DND-41 (cell line): Measurements from ENCODE around the gene SLC22A6.

Experiments
- ATAC-seq: fragments of 200-7000 bp; cut with Tn5 transposase; 3 replicates; pipeline ENCODE4 v1.9.1; 2021; ENCODE audit warnings: low read depth; ENCODE audit not compliant: insufficient read depth
- DNase-seq: peaks from one replicate; pipeline ENCODE4 v3.0.0-alpha.2; 2020
- H2AFZ ChIP-seq: 2 replicates; pipeline ENCODE4 v1.6.0; 2012; ENCODE audit warnings: low read depth, low read length
- H3K27ac ChIP-seq: 2 replicates; pipeline ENCODE4 v1.5.1; 2012; ENCODE audit warnings: low read length, inconsistent platforms
- H3K27me3 ChIP-seq: fragments of 200-600 bp; sonication (generic); 2 replicates; pipeline ENCODE4 v1.6.0; 2012; ENCODE audit warnings: low read length, mild to moderate bottlenecking, inconsistent platforms; ENCODE audit not compliant: insufficient read depth, poor library complexity
- H3K36me3 ChIP-seq: 2 replicates; pipeline ENCODE4 v1.5.1; 2012; ENCODE audit warnings: low read length, inconsistent platforms; ENCODE audit not compliant: insufficient read depth
- H3K4me1 ChIP-seq: 2 replicates; pipeline ENCODE4 v1.5.1; 2012; ENCODE audit warnings: mild to moderate bottlenecking, low read length; ENCODE audit not compliant: insufficient read depth
- H3K4me2 ChIP-seq: 2 replicates; pipeline ENCODE4 v1.6.0; 2012; ENCODE audit warnings: mild to moderate bottlenecking, moderate library complexity, low read length, inconsistent platforms; ENCODE audit not compliant: insufficient read depth
- H3K4me3 ChIP-seq, 2 experiments: fragments of 200-600 bp in 1 of 2; shearing (Covaris generic) in 1 of 2; 2 replicates each; pipeline ENCODE4 v1.5.1; 2012 to 2016; ENCODE audit warnings: inconsistent platforms in 2 of 2, low read length in 2 of 2, mild to moderate bottlenecking in 2 of 2, low read depth in 1 of 2, moderate library complexity in 1 of 2
- H3K79me2 ChIP-seq: 2 replicates; pipeline ENCODE4 v1.6.0; 2012; ENCODE audit warnings: low read length, inconsistent platforms; ENCODE audit not compliant: insufficient read depth
- H3K9ac ChIP-seq: 2 replicates; pipeline ENCODE4 v1.6.0; 2012; ENCODE audit warnings: low read depth, mild to moderate bottlenecking, inconsistent platforms, low read length, moderate library complexity
- H3K9me3 ChIP-seq: 2 replicates; pipeline ENCODE4 v1.5.1; 2012; ENCODE audit warnings: low read length, moderate library complexity, mild to moderate bottlenecking, inconsistent platforms; ENCODE audit not compliant: insufficient read depth, severe bottlenecking
- H4K20me1 ChIP-seq: 2 replicates; pipeline ENCODE4 v1.6.0; 2012; ENCODE audit warnings: low read length; ENCODE audit not compliant: insufficient read depth
- EZH2 ChIP-seq: IDR thresholded peaks from 3 replicates; pipeline ENCODE4 v1.6.1; 2012; ENCODE audit warnings: borderline replicate concordance, low read depth, mild to moderate bottlenecking, moderate library complexity, low read length, inconsistent platforms; ENCODE audit not compliant: severe bottlenecking
- TF ChIP-seq, protein P1 (sequence below): IDR thresholded peaks from 2 replicates; pipeline ENCODE4 v1.5.1; 2012; ENCODE audit warnings: borderline replicate concordance, low read length, moderate library complexity, mild to moderate bottlenecking; ENCODE audit not compliant: poor library complexity, severe bottlenecking; ENCODE audit errors: extremely low read depth

The SLC22A6 gene

DNA sequence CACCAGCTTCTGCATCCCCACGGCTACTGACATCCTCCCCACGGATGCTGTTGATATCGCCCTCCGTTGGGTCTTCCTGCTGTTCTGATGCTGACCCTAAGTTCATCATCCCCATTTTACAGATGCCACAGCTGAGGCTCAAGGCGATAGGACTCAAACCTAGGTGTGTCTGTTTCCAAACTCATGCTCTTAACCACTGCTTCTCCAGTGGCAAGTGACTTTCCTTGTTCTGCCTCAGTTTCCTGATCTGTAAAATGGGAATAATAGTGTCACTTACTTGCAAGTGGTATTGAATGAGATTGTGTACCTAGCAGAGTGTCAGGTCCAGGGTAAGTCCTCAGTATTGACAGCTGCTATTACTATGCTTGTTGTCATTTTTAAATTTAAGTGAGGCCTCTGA is 14.4 kb upstream of the SLC22A6 start:
- peaks cover 19% of the 10 kb centered on the region for H3K27me3 ChIP-seq
- no peak overlapping the region for H3K9ac ChIP-seq
- TF ChIP-seq EZH2 = no peak
- TF ChIP-seq, protein P1, sequence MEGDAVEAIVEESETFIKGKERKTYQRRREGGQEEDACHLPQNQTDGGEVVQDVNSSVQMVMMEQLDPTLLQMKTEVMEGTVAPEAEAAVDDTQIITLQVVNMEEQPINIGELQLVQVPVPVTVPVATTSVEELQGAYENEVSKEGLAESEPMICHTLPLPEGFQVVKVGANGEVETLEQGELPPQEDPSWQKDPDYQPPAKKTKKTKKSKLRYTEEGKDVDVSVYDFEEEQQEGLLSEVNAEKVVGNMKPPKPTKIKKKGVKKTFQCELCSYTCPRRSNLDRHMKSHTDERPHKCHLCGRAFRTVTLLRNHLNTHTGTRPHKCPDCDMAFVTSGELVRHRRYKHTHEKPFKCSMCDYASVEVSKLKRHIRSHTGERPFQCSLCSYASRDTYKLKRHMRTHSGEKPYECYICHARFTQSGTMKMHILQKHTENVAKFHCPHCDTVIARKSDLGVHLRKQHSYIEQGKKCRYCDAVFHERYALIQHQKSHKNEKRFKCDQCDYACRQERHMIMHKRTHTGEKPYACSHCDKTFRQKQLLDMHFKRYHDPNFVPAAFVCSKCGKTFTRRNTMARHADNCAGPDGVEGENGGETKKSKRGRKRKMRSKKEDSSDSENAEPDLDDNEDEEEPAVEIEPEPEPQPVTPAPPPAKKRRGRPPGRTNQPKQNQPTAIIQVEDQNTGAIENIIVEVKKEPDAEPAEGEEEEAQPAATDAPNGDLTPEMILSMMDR = no peak
- ATAC-seq = no peak
- no peaks in the 10 kb centered on the region for H3K79me2 ChIP-seq
- H3K9me3 ChIP-seq = no peaks in the 10 kb centered on the region
- H3K4me3 ChIP-seq = no peak overlapping the region
- no peak overlapping the region for H2AFZ ChIP-seq
- no peak overlapping the region for H3K27ac ChIP-seq
- no peaks in the 10 kb centered on the region for H3K36me3 ChIP-seq
- no peak overlapping the region for H3K4me2 ChIP-seq
- no peaks in the 10 kb centered on the region for H3K4me1 ChIP-seq
- H4K20me1 ChIP-seq = no peaks in the 10 kb centered on the region; the same call in 1 of the 2 replicates
- DNase-seq = no peak

DNA sequence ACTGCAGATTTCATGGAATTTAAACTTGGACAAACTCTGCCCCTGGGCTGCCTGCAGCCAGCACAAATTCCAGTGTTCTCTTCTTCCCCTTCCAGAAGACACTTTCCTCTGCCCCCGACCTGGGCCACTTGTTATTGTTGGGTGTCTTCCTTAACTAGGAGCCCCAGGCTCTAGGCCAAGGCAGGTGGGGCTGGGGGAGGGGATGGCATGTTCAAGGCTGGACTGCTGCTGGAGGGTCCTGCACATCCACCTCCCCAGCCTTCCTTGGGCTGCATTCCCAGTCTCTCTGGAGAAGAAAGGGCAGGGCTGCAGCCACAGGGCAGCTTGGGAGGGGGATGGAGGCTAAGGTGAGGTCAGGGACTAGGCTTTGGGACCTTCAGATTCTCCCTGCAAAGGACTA is 11.5 kb upstream of the SLC22A6 start:
- Histone ChIP-seq H3K4me3 (no peak overlapping the region), H3K4me2 (no peak overlapping the region), H3K9ac (no peak overlapping the region), H2AFZ (no peak overlapping the region), H3K79me2 (no peaks in the 10 kb centered on the region), H3K27me3 (peaks cover 18% of the 10 kb centered on the region), H4K20me1 (no peaks in the 10 kb centered on the region; the same call in 1 of the 2 replicates), H3K9me3 (no peaks in the 10 kb centered on the region), H3K36me3 (no peaks in the 10 kb centered on the region), H3K27ac (no peak overlapping the region), H3K4me1 (no peaks in the 10 kb centered on the region)
- TF ChIP-seq, protein P1 = no peak
- no peak for TF ChIP-seq EZH2
- DNase-seq (no peak), ATAC-seq (no peak)

DNA sequence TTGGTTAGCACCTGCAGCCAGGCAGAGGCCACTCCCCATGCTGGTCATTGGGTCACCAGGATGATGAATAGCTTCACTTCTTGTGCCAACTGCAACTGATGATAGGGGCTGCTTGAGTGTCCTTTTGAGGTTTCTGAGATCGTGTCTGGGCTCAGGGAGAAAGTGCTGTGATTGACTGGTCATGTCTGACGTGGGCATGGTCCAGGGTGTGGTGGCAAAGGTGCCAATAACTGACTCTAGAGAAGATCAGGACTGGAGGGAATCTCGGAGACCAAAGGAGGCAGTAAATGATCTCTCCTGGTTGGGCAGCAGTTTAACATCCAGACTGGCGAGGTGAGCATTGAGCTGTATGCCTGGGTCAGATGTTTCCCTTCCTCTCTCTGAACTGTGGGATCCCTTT is 10.0 kb upstream of the SLC22A6 start:
- Histone ChIP-seq H3K4me1 (no peaks in the 10 kb centered on the region), H3K9me3 (no peaks in the 10 kb centered on the region), H3K4me2 (no peak overlapping the region), H3K4me3 (no peak overlapping the region), H4K20me1 (no peaks in the 10 kb centered on the region; the same call in 1 of the 2 replicates), H3K9ac (no peak overlapping the region), H3K27me3 (peaks cover 21% of the 10 kb centered on the region), H2AFZ (no peak overlapping the region), H3K79me2 (no peaks in the 10 kb centered on the region), H3K27ac (no peak overlapping the region), H3K36me3 (no peaks in the 10 kb centered on the region)
- TF ChIP-seq, protein P1 = no peak
- TF ChIP-seq EZH2 = no peak
- ATAC-seq (no peak), DNase-seq (no peak)

DNA sequence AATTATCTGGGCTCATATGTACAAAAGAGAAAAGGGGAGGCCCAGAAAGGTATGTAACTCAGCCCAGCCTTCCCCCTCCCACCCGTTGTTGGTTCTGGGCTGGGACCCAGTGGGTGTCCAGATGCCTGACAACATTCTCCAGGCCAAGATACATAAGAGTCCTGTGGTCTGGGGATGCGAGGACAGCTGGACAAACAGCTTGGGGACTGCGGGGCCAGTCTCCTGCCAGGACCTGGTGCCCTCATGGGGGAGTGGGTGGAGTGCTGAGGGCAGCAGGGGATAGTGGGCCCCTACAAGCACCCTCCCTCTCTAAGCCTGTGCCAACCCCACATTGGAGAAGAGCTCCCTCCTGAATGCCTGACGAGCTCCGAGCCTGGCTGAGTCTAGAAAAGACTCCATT is 3.5 kb upstream of the SLC22A6 start:
- ATAC-seq (no peak), DNase-seq (no peak)
- TF ChIP-seq EZH2 = no peak
- TF ChIP-seq, protein P1 = no peak
- Histone ChIP-seq H3K79me2 (no peaks in the 10 kb centered on the region), H3K9me3 (no peaks in the 10 kb centered on the region), H3K4me1 (no peaks in the 10 kb centered on the region), H3K4me3 (no peak overlapping the region), H3K27me3 (peaks cover 16% of the 10 kb centered on the region), H4K20me1 (no peaks in the 10 kb centered on the region), H3K4me2 (no peak overlapping the region), H2AFZ (no peak overlapping the region), H3K9ac (no peak overlapping the region), H3K27ac (no peak overlapping the region), H3K36me3 (no peaks in the 10 kb centered on the region)
